ENCODE results near the gene PSME1. TPM values are rescaled to one million over a fixed set of nuclear protein-coding genes. Genes with fewer than 3 reads are reported as not detected.

The PSME1 gene
- total and polyA plus RNA-seq, 2 donors (not counting 3 experiments of a cell fraction or from before 2014, with no cell fraction given), result 98.1 to 135 TPM

DNA sequence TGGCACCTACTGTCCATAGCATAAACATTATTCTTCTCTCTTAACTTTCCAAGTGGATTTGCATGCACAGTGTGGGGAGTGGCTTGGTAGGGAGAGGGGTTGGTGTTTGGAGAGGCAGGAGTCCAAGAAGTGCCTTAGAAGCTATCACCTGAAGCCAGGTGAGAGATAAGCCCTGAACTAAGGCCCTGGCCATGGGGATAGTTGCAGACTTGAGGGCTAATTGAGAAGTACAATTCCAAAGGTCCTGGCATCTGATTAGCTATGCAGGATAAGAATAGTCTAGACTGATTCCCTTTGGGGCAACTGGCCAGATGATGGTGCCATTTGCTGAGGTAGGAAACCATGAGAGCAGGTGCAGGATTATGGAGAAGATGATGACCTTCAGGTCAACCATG is 43.9 kb upstream of the PSME1 start:
- TF ChIP-seq MYC (IDR thresholded peaks at IDR 0.05; ENCODE audit: low read depth, low read length), result no peak
- TF ChIP-seq POLR2A (IDR thresholded peaks at IDR 0.05; ENCODE audit: low read depth, low read length), result no peak
- TF ChIP-seq FOS (IDR thresholded peaks at IDR 0.05; ENCODE audit: borderline replicate concordance, insufficient read depth, low read length), result no peak
- no peak for TF ChIP-seq EZH2 (IDR thresholded peaks at IDR 0.05; ENCODE audit: borderline replicate concordance, low read depth, low read length, severe bottlenecking)
- no peak for TF ChIP-seq POLR2AphosphoS5 (IDR thresholded peaks at IDR 0.05; ENCODE audit: insufficient read depth, low read depth, low read length)
- TF ChIP-seq GATA2 (IDR thresholded peaks at IDR 0.05; ENCODE audit: insufficient read depth, insufficient read length, low read depth, low read length), result no peak
- TF ChIP-seq JUN (IDR thresholded peaks at IDR 0.05; ENCODE audit: borderline replicate concordance, insufficient read depth, insufficient read length, low read depth), result no peak
- TF ChIP-seq, protein P1, sequence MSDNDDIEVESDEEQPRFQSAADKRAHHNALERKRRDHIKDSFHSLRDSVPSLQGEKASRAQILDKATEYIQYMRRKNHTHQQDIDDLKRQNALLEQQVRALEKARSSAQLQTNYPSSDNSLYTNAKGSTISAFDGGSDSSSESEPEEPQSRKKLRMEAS (IDR thresholded peaks at IDR 0.05; ENCODE audit: insufficient read depth, insufficient read length), result no peak
- no peaks in the 10 kb centered on the region for H3K9me1 ChIP-seq (replicated peaks; ENCODE audit: control insufficient read depth, extremely low read depth, insufficient read depth, low read length)
- no peak overlapping the region for H2AFZ ChIP-seq (ENCODE audit: low read depth, low read length)
- ChIA-PET POLR2A (no interaction called here), CTCF (interaction anchor here (0.8 to 9.6 kb wide), 6 partner anchors 11 to 50 kb away, joined by 3 to 319 read pairs (median 27); partner anchors contain the start of genes DCAF11 and NRL)
- no peak overlapping the region for H3K9ac ChIP-seq (replicated peaks; ENCODE audit: extremely low read depth, insufficient read depth, low read length)
- dilution Hi-C loops (cut with MboI; ENCODE audit: extremely low pct_ligation_motif_present, low sequenced_read_pairs), result no loop called here
- no peak overlapping the region for H3K4me3 ChIP-seq (replicated peaks in 1 of 3; ENCODE audit: insufficient read depth in 1 of 3, low read depth in 1 of 3, low read length in 3 of 3)
- H3K4me1 ChIP-seq (ENCODE audit: control insufficient read depth, extremely low read depth, insufficient read depth, low read length), result peaks cover 9% of the 10 kb centered on the region
- H3K9me3 ChIP-seq (replicated peaks; ENCODE audit: control insufficient read depth, insufficient read depth, low read length), result no peaks in the 10 kb centered on the region
- H3K27ac ChIP-seq (ENCODE audit: insufficient read depth, low read depth, low read length), result no peak overlapping the region
- no TSS peak for BruUV-seq (replicated peaks)
- H3K36me3 ChIP-seq (ENCODE audit: control insufficient read depth in 2 of 2, extremely low read depth in 1 of 2, insufficient read depth in 2 of 2, low read length in 2 of 2), result no peaks in the 10 kb centered on the region
- no peak overlapping the region for H3K4me2 ChIP-seq (ENCODE audit: insufficient read depth, low read length)
- H3K79me2 ChIP-seq (ENCODE audit: control insufficient read depth, insufficient read depth, low read length), result peaks cover 4% of the 10 kb centered on the region
- FAIRE-seq, result no peak
- intact Hi-C loops (cut with micrococcal nuclease), result no loop called here
- DNase-seq (ENCODE audit: low read depth, low spot score), result no peak
- H4K20me1 ChIP-seq (replicated peaks; ENCODE audit: control insufficient read depth, extremely low read depth, insufficient read depth, low read length), result no peaks in the 10 kb centered on the region
- no peaks in the 10 kb centered on the region for H3K27me3 ChIP-seq (ENCODE audit: control insufficient read depth in 2 of 2, insufficient read depth in 2 of 2, low read length in 2 of 2)

Data from endothelial cell of umbilical vein (primary cell).